Prostate gland (tissue), 2 donors: Measurements from ENCODE around the gene FKBP1B. TPM values are rescaled to one million over a fixed set of nuclear protein-coding genes. Genes with fewer than 3 reads are reported as not detected.

Experiments used
- DNase-seq: peaks from one replicate; pipeline ENCODE4 v3.0.0-alpha.2; 2019; ENCODE audit warnings: low spot score
- H3K27ac ChIP-seq, 2 donors: fragments of 200-600 bp; sonication (generic); 2 replicates each; pipeline ENCODE4 v1.5.1; 2017 to 2019
- H3K27me3 ChIP-seq: fragments of 200-600 bp; sonication (generic); replicated peaks from 2 replicates; pipeline ENCODE4 v1.5.1; 2019; ENCODE audit not compliant: insufficient read depth
- H3K36me3 ChIP-seq, 2 donors: fragments of 200-600 bp; sonication (generic); 1 replicate in 1 of 2; 2 replicates in 1 of 2; pipeline versions ENCODE4 v1.5.1 to v1.8.1; 2017 to 2019
- H3K4me1 ChIP-seq: fragments of 200-600 bp; sonication (generic); replicated peaks from 2 replicates; pipeline ENCODE4 v1.5.1; 2019
- H3K4me3 ChIP-seq, 2 donors: fragments of 200-600 bp; sonication (generic); 2 replicates each; pipeline ENCODE4 v1.5.1; 2017 to 2019
- H3K9me3 ChIP-seq: fragments of 200-600 bp; sonication (generic); 2 replicates; pipeline ENCODE4 v1.5.1; 2017
- POLR2A ChIP-seq: fragments of 450-650 bp; IDR thresholded peaks from one replicate; pipeline ENCODE4 v1.6.1; 2016; ENCODE audit warnings: antibody characterized with exemption, mild to moderate bottlenecking
- POLR2AphosphoS5 ChIP-seq: sonication (generic); formaldehyde crosslinking; IDR thresholded peaks from one replicate; pipeline ENCODE4 v1.6.1; 2017; ENCODE audit warnings: antibody characterized with exemption
- WGBS: methylation state at CpG from one replicate; pipeline ENCODE4 v1.1.5; 2018; 5-methylcytosine and 5-hydroxymethylcytosine counted together
- intact Hi-C: fragments of 100-400 bp; cut with DNase I; formaldehyde crosslinking; loops from one replicate; pipeline ENCODE4 v1.14.2; 2022
- total RNA-seq, 2 donors: library from RNA; depleted of rRNA; stranded (reverse); fragments of >200 nt; gene quantifications; one replicate each; pipeline ENCODE4 v1.1.0, GENCODE V29; 2016
- TF ChIP-seq, protein P1 (sequence below), 4 experiments: fragments of 200-600 bp in 2 of 4; fragments of 450-650 bp in 2 of 4; sonication (generic) in 2 of 4; IDR thresholded peaks; 1 replicate in 3 of 4; 2 replicates in 1 of 4; pipeline ENCODE4 v1.5.1; 2016 to 2019; ENCODE audit warnings: antibody characterized with exemption in 4 of 4, mild to moderate bottlenecking in 2 of 4, moderate library complexity in 2 of 4

Gene FKBP1B
- total RNA-seq = 1 to 10 TPM; 8.5 to 8.6 TPM

DNA sequence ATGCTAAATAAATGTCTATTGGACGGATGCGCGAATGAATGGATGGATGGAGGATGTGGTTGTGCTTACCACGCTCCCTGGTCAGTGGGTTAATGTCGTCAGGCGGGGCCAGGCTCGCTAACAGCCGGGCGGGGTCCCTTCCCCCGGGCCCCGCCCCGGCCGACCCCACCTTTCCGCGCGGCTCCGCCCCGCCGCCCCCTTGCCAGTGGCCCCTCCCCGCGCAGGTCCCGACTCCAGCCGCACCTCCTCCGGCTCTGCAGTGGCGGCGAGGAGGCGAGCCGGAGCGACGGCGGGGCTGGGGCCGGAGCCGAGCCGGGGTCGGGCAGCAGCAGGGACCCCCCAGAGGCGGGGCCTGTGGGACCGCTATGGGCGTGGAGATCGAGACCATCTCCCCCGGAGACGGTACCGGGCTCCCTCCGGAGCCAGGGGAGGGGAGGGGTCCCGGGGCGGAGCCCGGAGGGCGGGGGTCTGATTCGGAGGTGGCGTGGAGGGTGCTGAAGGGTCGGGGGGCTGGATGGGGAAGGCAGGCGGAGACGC is at the start of gene FKBP1B:
TSS of gene FKBP1B (plus strand) at position 257 of the 537 bp plus-strand sequence. CDS start at position 366, 109 bp downstream.
- Histone ChIP-seq H3K27ac (peak within 1 kb of the TSS; percentile 39 to 71), H3K9me3 (no peaks in the 10 kb centered on the region), H3K36me3 (no peaks in the 10 kb centered on the region), H3K4me1 (peaks cover 3% of the 10 kb centered on the region), H3K4me3 (peak within 1 kb of the TSS; percentile 64 to 66), H3K27me3 (no peaks in the 10 kb centered on the region)
- 2% methylated on average over 47 of the region's 52 CpGs for WGBS
- peak; percentile 26 for DNase-seq
- TF ChIP-seq, protein P1, sequence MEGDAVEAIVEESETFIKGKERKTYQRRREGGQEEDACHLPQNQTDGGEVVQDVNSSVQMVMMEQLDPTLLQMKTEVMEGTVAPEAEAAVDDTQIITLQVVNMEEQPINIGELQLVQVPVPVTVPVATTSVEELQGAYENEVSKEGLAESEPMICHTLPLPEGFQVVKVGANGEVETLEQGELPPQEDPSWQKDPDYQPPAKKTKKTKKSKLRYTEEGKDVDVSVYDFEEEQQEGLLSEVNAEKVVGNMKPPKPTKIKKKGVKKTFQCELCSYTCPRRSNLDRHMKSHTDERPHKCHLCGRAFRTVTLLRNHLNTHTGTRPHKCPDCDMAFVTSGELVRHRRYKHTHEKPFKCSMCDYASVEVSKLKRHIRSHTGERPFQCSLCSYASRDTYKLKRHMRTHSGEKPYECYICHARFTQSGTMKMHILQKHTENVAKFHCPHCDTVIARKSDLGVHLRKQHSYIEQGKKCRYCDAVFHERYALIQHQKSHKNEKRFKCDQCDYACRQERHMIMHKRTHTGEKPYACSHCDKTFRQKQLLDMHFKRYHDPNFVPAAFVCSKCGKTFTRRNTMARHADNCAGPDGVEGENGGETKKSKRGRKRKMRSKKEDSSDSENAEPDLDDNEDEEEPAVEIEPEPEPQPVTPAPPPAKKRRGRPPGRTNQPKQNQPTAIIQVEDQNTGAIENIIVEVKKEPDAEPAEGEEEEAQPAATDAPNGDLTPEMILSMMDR (IDR thresholded peaks at IDR 0.05) = no peak
- TF ChIP-seq POLR2AphosphoS5 = peak; percentile 11
- peak; percentile 51 for TF ChIP-seq POLR2A
- intact Hi-C loops = no loop called here

DNA sequence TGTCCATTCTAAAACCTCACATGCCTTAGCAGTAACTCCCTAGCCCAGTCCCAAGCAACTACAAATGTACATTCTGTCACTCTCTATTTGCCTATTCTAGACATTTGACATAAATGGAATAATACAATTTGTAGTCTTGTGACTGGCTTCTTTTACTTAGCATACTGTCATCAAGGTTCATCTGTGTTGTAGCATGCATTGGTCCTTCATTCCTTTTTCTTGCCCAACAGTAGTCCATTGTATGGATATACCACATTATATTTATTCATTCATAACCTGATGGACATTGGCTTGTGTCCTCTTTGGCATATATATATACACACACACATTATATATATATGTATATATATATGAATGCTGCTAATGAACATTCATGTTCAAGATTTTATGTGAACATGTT is 41.8 kb upstream of the FKBP1B start:
- H3K4me3 ChIP-seq = no peak overlapping the region
- no peaks in the 10 kb centered on the region for H3K9me3 ChIP-seq
- TF ChIP-seq POLR2AphosphoS5 = no peak
- TF ChIP-seq POLR2A = no peak
- TF ChIP-seq, protein P1 (IDR thresholded peaks at IDR 0.05) = no peak
- no peak for DNase-seq
- intact Hi-C loops = no loop called here
- H3K27ac ChIP-seq = no peak overlapping the region
- H3K36me3 ChIP-seq = no peaks in the 10 kb centered on the region
- H3K27me3 ChIP-seq = peaks cover 7% of the 10 kb centered on the region
- no peaks in the 10 kb centered on the region for H3K4me1 ChIP-seq

DNA sequence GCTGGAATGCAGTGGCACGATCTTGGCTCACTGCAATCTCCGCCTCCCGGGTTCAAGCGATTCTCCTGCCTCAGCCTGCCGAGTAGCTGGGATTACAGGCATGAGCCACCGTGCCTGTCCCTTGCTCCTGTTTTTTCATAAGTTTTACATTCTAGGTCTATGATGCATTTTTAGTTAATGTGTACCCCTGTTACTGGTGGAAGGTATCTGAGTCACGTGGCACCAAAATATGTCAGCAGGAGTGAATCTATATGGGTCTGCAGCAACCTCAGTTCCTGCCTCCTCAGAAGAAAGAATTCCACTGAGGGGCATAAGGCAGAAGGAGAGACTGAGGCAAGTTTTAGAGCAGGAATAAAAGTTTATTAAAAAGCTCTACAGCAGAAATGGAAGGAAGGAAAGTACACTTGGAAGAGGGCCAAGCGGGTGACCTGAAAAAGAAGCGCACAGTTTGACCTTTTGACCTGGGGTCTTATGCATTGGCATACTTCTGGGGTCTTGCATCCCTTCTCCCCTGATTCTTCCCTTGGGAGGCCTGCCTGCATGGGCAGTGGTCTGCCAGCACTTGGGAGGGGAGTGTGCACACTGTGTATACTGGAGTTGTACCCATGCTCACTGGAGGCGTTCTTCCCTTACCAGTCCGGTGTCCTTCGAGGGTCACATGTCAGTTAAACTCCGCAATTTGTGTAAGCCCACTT is 40.7 kb upstream of the FKBP1B start:
- Histone ChIP-seq H3K36me3 (no peaks in the 10 kb centered on the region), H3K9me3 (no peaks in the 10 kb centered on the region), H3K4me3 (no peak overlapping the region), H3K27ac (no peak overlapping the region), H3K4me1 (no peaks in the 10 kb centered on the region), H3K27me3 (peaks cover 7% of the 10 kb centered on the region)
- intact Hi-C loops = no loop called here
- DNase-seq = no peak
- TF ChIP-seq POLR2A (no peak), POLR2AphosphoS5 (no peak)
- TF ChIP-seq, protein P1 (IDR thresholded peaks at IDR 0.05) = no peak
- 85% methylated on average over 13 of the region's 13 CpGs for WGBS

DNA sequence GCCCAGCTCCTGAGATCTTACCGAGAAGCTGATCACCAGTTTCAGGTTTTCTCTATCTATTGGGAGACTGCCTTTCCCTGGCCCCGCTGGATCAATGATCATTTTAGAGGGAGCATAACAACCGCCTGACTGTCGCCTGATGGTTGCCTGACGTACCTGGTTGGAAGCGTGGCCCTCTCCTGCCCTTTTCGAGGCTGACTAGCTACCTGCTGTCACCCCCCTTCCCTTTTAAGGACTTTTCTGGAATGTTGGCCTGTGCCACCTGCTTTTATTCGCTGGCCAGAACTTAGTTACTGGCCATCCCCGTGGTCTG is 40.2 kb upstream of the FKBP1B start:
- Histone ChIP-seq H3K36me3 (no peaks in the 10 kb centered on the region), H3K4me3 (no peak overlapping the region), H3K27ac (no peak overlapping the region), H3K27me3 (peaks cover 7% of the 10 kb centered on the region), H3K4me1 (no peaks in the 10 kb centered on the region), H3K9me3 (no peaks in the 10 kb centered on the region)
- DNase-seq = no peak
- WGBS = 76% methylated on average over 9 of the region's 9 CpGs
- TF ChIP-seq, protein P1 (IDR thresholded peaks at IDR 0.05) = no peak
- TF ChIP-seq POLR2AphosphoS5 (no peak), POLR2A (no peak)
- intact Hi-C loops = no loop called here
